HCT116 (cell line): ENCODE results near the gene AP1B1.

Source experiments
- EGR1 ChIP-seq: IDR thresholded peaks from 2 replicates; pipeline ENCODE4 v1.6.1; 2012; ENCODE audit warnings: low read depth
- ELF1 ChIP-seq: IDR thresholded peaks from 2 replicates; pipeline ENCODE4 v1.6.1; 2012; ENCODE audit warnings: low read depth, borderline replicate concordance
- EZH2 ChIP-seq: fragments of 200-600 bp; sonication (generic); IDR thresholded peaks from 2 replicates; pipeline ENCODE4 v1.6.1; 2017; ENCODE audit warnings: antibody characterized with exemption, mixed run types
- EZH2phosphoT487 ChIP-seq: fragments of 200-600 bp; IDR thresholded peaks from 2 replicates; pipeline ENCODE4 v1.6.1; 2018; ENCODE audit warnings: antibody characterized with exemption, borderline replicate concordance
- JUND ChIP-seq: IDR thresholded peaks from 2 replicates; pipeline ENCODE4 v1.6.1; 2012
- POLR2A ChIP-seq: IDR thresholded peaks from 2 replicates; pipeline ENCODE4 v1.7.0; 2011; ENCODE audit warnings: borderline replicate concordance; ENCODE audit not compliant: insufficient read depth, insufficient read length; ENCODE audit errors: extremely low read depth
- POLR2AphosphoS5 ChIP-seq: IDR thresholded peaks from 2 replicates; pipeline ENCODE4 v1.6.1; 2011; ENCODE audit warnings: mild to moderate bottlenecking, low read depth, low read length, moderate library complexity
- RAD21 ChIP-seq: IDR thresholded peaks from 2 replicates; pipeline ENCODE4 v1.6.1; 2012; ENCODE audit warnings: low read depth, mild to moderate bottlenecking
- YY1 ChIP-seq: IDR thresholded peaks from 2 replicates; pipeline ENCODE4 v1.6.1; 2011; ENCODE audit warnings: low read length, low read depth, moderate library complexity, mild to moderate bottlenecking; ENCODE audit not compliant: insufficient replicate concordance; ENCODE audit errors: extremely low read depth
- TF ChIP-seq, protein P1 (sequence below), 3 experiments: fragments of 200-600 bp in 1 of 3; sonication (generic) in 1 of 3; IDR thresholded peaks in 2 of 3; conservative IDR thresholded peaks in 1 of 3; 2 replicates each; pipeline ENCODE4 v1.5.1; 2012 to 2017; ENCODE audit warnings: low read depth in 2 of 3, low read length in 2 of 3, antibody characterized with exemption in 1 of 3, borderline replicate concordance in 1 of 3, control low read depth in 1 of 3, mild to moderate bottlenecking in 1 of 3, mixed read lengths in 1 of 3, mixed run types in 1 of 3, moderate library complexity in 1 of 3; ENCODE audit not compliant: insufficient read depth in 1 of 3
- TF ChIP-seq, protein P2 (sequence below): IDR thresholded peaks from 2 replicates; pipeline ENCODE4 v1.6.1; 2011; ENCODE audit warnings: mild to moderate bottlenecking, low read length, moderate library complexity; ENCODE audit not compliant: insufficient replicate concordance; ENCODE audit errors: extremely low read depth
- TF ChIP-seq, protein P3 (sequence below): IDR thresholded peaks from 2 replicates; pipeline ENCODE4 v1.6.1; 2012; ENCODE audit warnings: low read depth
- TF ChIP-seq, protein P4 (sequence below): IDR thresholded peaks from 2 replicates; pipeline ENCODE4 v1.6.1; 2012

DNA sequence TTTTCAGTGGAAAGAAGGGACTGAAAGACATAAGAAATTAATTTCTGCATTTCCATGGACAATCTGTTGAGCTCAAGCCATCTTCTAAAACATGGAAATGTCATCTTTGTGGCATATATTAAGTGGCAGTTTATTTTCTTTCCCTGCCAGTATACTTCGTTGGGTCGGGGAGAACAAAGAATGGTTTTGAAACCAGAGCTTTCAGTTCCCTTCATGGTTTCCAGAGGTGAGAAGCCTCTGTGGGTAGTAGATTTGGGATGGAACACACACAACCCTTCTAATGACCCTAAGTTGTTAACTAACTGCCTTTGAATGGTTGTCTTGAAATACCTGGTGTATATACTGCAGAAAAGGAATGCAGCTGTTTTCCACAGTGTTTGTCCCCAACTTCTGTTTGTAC lies 99.5 kb downstream of the AP1B1 start:
- TF ChIP-seq ELF1, result no peak
- TF ChIP-seq POLR2AphosphoS5, result no peak
- no peak for TF ChIP-seq EZH2
- TF ChIP-seq, protein P1, sequence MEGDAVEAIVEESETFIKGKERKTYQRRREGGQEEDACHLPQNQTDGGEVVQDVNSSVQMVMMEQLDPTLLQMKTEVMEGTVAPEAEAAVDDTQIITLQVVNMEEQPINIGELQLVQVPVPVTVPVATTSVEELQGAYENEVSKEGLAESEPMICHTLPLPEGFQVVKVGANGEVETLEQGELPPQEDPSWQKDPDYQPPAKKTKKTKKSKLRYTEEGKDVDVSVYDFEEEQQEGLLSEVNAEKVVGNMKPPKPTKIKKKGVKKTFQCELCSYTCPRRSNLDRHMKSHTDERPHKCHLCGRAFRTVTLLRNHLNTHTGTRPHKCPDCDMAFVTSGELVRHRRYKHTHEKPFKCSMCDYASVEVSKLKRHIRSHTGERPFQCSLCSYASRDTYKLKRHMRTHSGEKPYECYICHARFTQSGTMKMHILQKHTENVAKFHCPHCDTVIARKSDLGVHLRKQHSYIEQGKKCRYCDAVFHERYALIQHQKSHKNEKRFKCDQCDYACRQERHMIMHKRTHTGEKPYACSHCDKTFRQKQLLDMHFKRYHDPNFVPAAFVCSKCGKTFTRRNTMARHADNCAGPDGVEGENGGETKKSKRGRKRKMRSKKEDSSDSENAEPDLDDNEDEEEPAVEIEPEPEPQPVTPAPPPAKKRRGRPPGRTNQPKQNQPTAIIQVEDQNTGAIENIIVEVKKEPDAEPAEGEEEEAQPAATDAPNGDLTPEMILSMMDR (IDR thresholded peaks at IDR 0.05 in 2 of 3, conservative IDR thresholded peaks at IDR 0.05 in 1 of 3; ENCODE audit: borderline replicate concordance in 1 of 3, insufficient read depth in 1 of 3, low read depth in 2 of 3, low read length in 2 of 3), result no peak
- TF ChIP-seq, protein P2, sequence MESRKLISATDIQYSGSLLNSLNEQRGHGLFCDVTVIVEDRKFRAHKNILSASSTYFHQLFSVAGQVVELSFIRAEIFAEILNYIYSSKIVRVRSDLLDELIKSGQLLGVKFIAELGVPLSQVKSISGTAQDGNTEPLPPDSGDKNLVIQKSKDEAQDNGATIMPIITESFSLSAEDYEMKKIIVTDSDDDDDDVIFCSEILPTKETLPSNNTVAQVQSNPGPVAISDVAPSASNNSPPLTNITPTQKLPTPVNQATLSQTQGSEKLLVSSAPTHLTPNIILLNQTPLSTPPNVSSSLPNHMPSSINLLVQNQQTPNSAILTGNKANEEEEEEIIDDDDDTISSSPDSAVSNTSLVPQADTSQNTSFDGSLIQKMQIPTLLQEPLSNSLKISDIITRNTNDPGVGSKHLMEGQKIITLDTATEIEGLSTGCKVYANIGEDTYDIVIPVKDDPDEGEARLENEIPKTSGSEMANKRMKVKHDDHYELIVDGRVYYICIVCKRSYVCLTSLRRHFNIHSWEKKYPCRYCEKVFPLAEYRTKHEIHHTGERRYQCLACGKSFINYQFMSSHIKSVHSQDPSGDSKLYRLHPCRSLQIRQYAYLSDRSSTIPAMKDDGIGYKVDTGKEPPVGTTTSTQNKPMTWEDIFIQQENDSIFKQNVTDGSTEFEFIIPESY, result no peak
- TF ChIP-seq YY1, result no peak
- no peak for TF ChIP-seq EGR1
- no peak for TF ChIP-seq RAD21
- TF ChIP-seq JUND, result no peak
- TF ChIP-seq EZH2phosphoT487, result no peak
- TF ChIP-seq, protein P3, sequence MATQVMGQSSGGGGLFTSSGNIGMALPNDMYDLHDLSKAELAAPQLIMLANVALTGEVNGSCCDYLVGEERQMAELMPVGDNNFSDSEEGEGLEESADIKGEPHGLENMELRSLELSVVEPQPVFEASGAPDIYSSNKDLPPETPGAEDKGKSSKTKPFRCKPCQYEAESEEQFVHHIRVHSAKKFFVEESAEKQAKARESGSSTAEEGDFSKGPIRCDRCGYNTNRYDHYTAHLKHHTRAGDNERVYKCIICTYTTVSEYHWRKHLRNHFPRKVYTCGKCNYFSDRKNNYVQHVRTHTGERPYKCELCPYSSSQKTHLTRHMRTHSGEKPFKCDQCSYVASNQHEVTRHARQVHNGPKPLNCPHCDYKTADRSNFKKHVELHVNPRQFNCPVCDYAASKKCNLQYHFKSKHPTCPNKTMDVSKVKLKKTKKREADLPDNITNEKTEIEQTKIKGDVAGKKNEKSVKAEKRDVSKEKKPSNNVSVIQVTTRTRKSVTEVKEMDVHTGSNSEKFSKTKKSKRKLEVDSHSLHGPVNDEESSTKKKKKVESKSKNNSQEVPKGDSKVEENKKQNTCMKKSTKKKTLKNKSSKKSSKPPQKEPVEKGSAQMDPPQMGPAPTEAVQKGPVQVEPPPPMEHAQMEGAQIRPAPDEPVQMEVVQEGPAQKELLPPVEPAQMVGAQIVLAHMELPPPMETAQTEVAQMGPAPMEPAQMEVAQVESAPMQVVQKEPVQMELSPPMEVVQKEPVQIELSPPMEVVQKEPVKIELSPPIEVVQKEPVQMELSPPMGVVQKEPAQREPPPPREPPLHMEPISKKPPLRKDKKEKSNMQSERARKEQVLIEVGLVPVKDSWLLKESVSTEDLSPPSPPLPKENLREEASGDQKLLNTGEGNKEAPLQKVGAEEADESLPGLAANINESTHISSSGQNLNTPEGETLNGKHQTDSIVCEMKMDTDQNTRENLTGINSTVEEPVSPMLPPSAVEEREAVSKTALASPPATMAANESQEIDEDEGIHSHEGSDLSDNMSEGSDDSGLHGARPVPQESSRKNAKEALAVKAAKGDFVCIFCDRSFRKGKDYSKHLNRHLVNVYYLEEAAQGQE, result no peak
- TF ChIP-seq, protein P4, sequence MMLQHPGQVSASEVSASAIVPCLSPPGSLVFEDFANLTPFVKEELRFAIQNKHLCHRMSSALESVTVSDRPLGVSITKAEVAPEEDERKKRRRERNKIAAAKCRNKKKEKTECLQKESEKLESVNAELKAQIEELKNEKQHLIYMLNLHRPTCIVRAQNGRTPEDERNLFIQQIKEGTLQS, result no peak
- TF ChIP-seq POLR2A, result no peak
